Measurements from ENCODE around the gene SLC38A11.

SLC38A11 gene

DNA sequence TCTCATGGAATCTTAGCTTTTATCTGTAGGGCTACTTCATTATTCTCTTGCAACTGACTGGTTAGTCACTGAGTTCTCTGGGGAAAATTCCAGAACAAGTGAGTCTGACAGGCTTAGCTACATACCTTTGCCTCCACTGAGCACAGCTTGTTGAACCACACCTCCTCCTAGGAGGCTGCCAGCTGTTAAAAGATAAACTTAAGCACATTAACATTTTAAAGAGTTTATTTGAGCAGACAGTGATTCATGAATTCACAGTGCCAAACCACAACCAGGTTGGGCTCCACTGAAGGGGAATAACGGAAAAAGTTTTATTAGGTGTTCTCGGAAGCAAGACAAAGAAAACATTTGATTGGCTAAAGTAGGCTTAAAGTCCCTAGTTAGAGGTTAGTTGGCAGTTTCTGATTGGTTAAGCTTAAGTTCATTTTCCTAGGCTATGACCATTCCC, 12.5 kb upstream of the SLC38A11 start:
- H3K27ac ChIP-seq (ENCODE audit: extremely low read depth, low read depth, low read length), result no peak overlapping the region
- no peaks in the 10 kb centered on the region for H3K36me3 ChIP-seq (ENCODE audit: control insufficient read depth in 2 of 2, insufficient read depth in 1 of 2, low read length in 2 of 2)
- H3K4me3 ChIP-seq (ENCODE audit: low read depth, low read length), result no peak overlapping the region
- no peaks in the 10 kb centered on the region for H3K9me3 ChIP-seq (ENCODE audit: control insufficient read depth, insufficient read depth, low read depth, low read length)
- peak; percentile 80; the same call in 1 of the 2 replicates for TF ChIP-seq MZF1 (tag by site-specific recombination; IDR thresholded peaks at IDR 0.05; ENCODE audit: borderline replicate concordance)
- TF ChIP-seq ZNF350 (tag by site-specific recombination; IDR thresholded peaks at IDR 0.05), result no peak
- TF ChIP-seq, protein P1, sequence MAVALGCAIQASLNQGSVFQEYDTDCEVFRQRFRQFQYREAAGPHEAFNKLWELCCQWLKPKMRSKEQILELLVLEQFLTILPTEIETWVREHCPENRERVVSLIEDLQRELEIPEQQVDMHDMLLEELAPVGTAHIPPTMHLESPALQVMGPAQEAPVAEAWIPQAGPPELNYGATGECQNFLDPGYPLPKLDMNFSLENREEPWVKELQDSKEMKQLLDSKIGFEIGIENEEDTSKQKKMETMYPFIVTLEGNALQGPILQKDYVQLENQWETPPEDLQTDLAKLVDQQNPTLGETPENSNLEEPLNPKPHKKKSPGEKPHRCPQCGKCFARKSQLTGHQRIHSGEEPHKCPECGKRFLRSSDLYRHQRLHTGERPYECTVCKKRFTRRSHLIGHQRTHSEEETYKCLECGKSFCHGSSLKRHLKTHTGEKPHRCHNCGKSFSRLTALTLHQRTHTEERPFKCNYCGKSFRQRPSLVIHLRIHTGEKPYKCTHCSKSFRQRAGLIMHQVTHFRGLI (tag by site-specific recombination; IDR thresholded peaks at IDR 0.05), result peak; percentile 96
- TF ChIP-seq, protein P2, sequence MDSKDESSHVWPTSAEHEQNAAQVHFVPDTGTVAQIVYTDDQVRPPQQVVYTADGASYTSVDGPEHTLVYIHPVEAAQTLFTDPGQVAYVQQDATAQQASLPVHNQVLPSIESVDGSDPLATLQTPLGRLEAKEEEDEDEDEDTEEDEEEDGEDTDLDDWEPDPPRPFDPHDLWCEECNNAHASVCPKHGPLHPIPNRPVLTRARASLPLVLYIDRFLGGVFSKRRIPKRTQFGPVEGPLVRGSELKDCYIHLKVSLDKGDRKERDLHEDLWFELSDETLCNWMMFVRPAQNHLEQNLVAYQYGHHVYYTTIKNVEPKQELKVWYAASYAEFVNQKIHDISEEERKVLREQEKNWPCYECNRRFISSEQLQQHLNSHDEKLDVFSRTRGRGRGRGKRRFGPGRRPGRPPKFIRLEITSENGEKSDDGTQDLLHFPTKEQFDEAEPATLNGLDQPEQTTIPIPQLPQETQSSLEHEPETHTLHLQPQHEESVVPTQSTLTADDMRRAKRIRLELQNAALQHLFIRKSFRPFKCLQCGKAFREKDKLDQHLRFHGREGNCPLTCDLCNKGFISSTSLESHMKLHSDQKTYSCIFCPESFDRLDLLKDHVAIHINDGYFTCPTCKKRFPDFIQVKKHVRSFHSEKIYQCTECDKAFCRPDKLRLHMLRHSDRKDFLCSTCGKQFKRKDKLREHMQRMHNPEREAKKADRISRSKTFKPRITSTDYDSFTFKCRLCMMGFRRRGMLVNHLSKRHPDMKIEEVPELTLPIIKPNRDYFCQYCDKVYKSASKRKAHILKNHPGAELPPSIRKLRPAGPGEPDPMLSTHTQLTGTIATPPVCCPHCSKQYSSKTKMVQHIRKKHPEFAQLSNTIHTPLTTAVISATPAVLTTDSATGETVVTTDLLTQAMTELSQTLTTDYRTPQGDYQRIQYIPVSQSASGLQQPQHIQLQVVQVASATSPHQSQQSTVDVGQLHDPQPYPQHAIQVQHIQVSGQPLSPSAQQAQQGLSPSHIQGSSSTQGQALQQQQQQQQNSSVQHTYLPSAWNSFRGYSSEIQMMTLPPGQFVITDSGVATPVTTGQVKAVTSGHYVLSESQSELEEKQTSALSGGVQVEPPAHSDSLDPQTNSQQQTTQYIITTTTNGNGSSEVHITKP (tag by site-specific recombination; IDR thresholded peaks at IDR 0.05), result no peak
- no peak for TF ChIP-seq ZNF37A (tag by site-specific recombination; IDR thresholded peaks at IDR 0.05)
- ChIA-PET POLR2A (no interaction called here), CTCF (interaction anchor here (0.5 to 0.6 kb wide), 2 partner anchors 25 to 47 kb away, joined by 3 to 4 read pairs; no protein-coding TSS in a partner anchor)
- H3K4me1 ChIP-seq (ENCODE audit: control insufficient read depth, insufficient read depth, low read length), result no peaks in the 10 kb centered on the region

DNA sequence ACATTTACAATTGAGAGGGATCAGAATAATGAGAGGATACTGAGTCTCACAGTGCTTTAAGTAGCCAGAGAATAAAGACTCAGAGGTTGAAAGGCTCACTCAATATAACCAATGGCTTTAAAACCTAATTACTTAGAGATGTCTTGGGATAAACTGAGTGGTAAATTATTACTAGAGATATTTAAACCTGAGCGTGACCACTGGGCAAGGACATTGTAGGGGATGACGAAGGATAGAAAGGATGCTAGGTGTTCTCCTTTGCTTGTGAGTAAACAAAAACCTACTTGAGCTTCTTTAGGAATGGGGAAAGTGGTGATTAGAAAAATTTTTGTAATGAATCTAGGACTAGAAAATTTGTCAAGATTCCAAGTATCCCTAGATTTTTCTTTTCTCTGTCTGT, 12.0 kb upstream of the SLC38A11 start:
- POLR2A ChIA-PET, result no interaction called here
- no peaks in the 10 kb centered on the region for H3K9me3 ChIP-seq (ENCODE audit: control insufficient read depth, insufficient read depth, low read depth, low read length)
- TF ChIP-seq ZNF677 (tag by site-specific recombination; IDR thresholded peaks at IDR 0.05), result no peak
- TF ChIP-seq, protein P3, sequence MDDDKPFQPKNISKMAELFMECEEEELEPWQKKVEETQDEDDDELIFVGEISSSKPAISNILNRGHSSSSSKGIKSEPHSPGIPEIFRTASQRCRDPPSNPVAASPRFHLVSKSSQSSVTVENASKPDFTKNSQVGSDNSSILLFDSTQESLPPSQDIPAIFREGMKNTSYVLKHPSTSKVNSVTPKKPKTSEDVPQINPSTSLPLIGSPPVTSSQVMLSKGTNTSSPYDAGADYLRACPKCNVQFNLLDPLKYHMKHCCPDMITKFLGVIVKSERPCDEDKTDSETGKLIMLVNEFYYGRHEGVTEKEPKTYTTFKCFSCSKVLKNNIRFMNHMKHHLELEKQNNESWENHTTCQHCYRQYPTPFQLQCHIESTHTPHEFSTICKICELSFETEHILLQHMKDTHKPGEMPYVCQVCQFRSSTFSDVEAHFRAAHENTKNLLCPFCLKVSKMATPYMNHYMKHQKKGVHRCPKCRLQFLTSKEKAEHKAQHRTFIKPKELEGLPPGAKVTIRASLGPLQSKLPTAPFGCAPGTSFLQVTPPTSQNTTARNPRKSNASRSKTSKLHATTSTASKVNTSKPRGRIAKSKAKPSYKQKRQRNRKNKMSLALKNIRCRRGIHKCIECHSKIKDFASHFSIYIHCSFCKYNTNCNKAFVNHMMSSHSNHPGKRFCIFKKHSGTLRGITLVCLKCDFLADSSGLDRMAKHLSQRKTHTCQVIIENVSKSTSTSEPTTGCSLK (tag by site-specific recombination; IDR thresholded peaks at IDR 0.05), result no peak
- TF ChIP-seq, protein P4, sequence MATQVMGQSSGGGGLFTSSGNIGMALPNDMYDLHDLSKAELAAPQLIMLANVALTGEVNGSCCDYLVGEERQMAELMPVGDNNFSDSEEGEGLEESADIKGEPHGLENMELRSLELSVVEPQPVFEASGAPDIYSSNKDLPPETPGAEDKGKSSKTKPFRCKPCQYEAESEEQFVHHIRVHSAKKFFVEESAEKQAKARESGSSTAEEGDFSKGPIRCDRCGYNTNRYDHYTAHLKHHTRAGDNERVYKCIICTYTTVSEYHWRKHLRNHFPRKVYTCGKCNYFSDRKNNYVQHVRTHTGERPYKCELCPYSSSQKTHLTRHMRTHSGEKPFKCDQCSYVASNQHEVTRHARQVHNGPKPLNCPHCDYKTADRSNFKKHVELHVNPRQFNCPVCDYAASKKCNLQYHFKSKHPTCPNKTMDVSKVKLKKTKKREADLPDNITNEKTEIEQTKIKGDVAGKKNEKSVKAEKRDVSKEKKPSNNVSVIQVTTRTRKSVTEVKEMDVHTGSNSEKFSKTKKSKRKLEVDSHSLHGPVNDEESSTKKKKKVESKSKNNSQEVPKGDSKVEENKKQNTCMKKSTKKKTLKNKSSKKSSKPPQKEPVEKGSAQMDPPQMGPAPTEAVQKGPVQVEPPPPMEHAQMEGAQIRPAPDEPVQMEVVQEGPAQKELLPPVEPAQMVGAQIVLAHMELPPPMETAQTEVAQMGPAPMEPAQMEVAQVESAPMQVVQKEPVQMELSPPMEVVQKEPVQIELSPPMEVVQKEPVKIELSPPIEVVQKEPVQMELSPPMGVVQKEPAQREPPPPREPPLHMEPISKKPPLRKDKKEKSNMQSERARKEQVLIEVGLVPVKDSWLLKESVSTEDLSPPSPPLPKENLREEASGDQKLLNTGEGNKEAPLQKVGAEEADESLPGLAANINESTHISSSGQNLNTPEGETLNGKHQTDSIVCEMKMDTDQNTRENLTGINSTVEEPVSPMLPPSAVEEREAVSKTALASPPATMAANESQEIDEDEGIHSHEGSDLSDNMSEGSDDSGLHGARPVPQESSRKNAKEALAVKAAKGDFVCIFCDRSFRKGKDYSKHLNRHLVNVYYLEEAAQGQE (tag by site-specific recombination; IDR thresholded peaks at IDR 0.05), result no peak
- TF ChIP-seq ZFHX2 (tag by site-specific recombination; conservative IDR thresholded peaks at IDR 0.05), result no peak
- TF ChIP-seq ZNF416 (tag by site-specific recombination; IDR thresholded peaks at IDR 0.05), result no peak
- TF ChIP-seq, protein P5, sequence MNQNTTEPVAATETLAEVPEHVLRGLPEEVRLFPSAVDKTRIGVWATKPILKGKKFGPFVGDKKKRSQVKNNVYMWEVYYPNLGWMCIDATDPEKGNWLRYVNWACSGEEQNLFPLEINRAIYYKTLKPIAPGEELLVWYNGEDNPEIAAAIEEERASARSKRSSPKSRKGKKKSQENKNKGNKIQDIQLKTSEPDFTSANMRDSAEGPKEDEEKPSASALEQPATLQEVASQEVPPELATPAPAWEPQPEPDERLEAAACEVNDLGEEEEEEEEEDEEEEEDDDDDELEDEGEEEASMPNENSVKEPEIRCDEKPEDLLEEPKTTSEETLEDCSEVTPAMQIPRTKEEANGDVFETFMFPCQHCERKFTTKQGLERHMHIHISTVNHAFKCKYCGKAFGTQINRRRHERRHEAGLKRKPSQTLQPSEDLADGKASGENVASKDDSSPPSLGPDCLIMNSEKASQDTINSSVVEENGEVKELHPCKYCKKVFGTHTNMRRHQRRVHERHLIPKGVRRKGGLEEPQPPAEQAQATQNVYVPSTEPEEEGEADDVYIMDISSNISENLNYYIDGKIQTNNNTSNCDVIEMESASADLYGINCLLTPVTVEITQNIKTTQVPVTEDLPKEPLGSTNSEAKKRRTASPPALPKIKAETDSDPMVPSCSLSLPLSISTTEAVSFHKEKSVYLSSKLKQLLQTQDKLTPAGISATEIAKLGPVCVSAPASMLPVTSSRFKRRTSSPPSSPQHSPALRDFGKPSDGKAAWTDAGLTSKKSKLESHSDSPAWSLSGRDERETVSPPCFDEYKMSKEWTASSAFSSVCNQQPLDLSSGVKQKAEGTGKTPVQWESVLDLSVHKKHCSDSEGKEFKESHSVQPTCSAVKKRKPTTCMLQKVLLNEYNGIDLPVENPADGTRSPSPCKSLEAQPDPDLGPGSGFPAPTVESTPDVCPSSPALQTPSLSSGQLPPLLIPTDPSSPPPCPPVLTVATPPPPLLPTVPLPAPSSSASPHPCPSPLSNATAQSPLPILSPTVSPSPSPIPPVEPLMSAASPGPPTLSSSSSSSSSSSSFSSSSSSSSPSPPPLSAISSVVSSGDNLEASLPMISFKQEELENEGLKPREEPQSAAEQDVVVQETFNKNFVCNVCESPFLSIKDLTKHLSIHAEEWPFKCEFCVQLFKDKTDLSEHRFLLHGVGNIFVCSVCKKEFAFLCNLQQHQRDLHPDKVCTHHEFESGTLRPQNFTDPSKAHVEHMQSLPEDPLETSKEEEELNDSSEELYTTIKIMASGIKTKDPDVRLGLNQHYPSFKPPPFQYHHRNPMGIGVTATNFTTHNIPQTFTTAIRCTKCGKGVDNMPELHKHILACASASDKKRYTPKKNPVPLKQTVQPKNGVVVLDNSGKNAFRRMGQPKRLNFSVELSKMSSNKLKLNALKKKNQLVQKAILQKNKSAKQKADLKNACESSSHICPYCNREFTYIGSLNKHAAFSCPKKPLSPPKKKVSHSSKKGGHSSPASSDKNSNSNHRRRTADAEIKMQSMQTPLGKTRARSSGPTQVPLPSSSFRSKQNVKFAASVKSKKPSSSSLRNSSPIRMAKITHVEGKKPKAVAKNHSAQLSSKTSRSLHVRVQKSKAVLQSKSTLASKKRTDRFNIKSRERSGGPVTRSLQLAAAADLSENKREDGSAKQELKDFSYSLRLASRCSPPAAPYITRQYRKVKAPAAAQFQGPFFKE (tag by site-specific recombination; IDR thresholded peaks at IDR 0.05; ENCODE audit: borderline replicate concordance), result no peak
- no peak for TF ChIP-seq ZNF544 (tag by site-specific recombination; IDR thresholded peaks at IDR 0.05)
- TF ChIP-seq, protein P6, sequence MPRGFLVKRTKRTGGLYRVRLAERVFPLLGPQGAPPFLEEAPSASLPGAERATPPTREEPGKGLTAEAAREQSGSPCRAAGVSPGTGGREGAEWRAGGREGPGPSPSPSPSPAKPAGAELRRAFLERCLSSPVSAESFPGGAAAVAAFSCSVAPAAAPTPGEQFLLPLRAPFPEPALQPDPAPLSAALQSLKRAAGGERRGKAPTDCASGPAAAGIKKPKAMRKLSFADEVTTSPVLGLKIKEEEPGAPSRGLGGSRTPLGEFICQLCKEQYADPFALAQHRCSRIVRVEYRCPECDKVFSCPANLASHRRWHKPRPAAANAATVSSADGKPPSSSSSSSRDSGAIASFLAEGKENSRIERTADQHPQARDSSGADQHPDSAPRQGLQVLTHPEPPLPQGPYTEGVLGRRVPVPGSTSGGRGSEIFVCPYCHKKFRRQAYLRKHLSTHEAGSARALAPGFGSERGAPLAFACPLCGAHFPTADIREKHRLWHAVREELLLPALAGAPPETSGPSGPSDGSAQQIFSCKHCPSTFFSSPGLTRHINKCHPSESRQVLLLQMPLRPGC (tag by site-specific recombination; IDR thresholded peaks at IDR 0.05), result no peak
- TF ChIP-seq GLIS2 (tag by site-specific recombination; IDR thresholded peaks at IDR 0.05), result no peak
- no peak for TF ChIP-seq KLF7 (tag by site-specific recombination; IDR thresholded peaks at IDR 0.05; ENCODE audit: borderline replicate concordance)

More for the DNA sequence above, 12.0 kb upstream of the SLC38A11 start:
- CTCF ChIA-PET, result interaction anchor here (0.6 kb wide), 1 partner anchor 48 kb away, joined by 3 read pairs; no protein-coding TSS in a partner anchor
- Histone ChIP-seq H3K27ac (ENCODE audit: extremely low read depth, low read depth, low read length) (no peak overlapping the region), H3K36me3 (ENCODE audit: control insufficient read depth in 2 of 2, insufficient read depth in 1 of 2, low read length in 2 of 2) (no peaks in the 10 kb centered on the region), H3K4me3 (ENCODE audit: low read depth, low read length) (no peak overlapping the region), H3K4me1 (ENCODE audit: control insufficient read depth, insufficient read depth, low read length) (no peaks in the 10 kb centered on the region)
